Measurements from ENCODE around the gene EDDM3A. TPM values are rescaled to one million over a fixed set of nuclear protein-coding genes. Genes with fewer than 3 reads are reported as not detected.

The EDDM3A gene
- polyA plus RNA-seq, 1 donor (not counting 4 experiments of a cell fraction or from before 2014, with no cell fraction given) = not detected

GRCh38 chr14:20706657-20707355 is 38.9 kb upstream of the EDDM3A start:
- H3K9me1 ChIP-seq (ENCODE audit: control insufficient read depth, extremely low read depth, insufficient read depth, low read length) = no peaks in the 10 kb centered on the region
- H3K27me3 ChIP-seq (ENCODE audit: control insufficient read depth, extremely low read depth, insufficient read depth, low read length) = no peaks in the 10 kb centered on the region
- no peaks in the 10 kb centered on the region for H3K4me1 ChIP-seq (ENCODE audit: control insufficient read depth, extremely low read depth, insufficient read depth, low read length)
- dilution Hi-C loops (cut with MboI; ENCODE audit: extremely low pct_ligation_motif_present, low sequenced_read_pairs) = loop anchor here (10.0 kb wide), 1 partner anchor 148 kb away; no protein-coding TSS in a partner anchor
- H3K9ac ChIP-seq (ENCODE audit: control insufficient read depth, extremely low read depth, insufficient read depth, low read length) = no peak overlapping the region
- TF ChIP-seq EZH2 (IDR thresholded peaks at IDR 0.05; ENCODE audit: low read length) = no peak
- TF ChIP-seq CTCF (optimal IDR thresholded peaks at IDR 0.05 in 1 of 3, IDR thresholded peaks at IDR 0.05 in 1 of 3, conservative IDR thresholded peaks at IDR 0.05 in 1 of 3; ENCODE audit: extremely low read depth in 1 of 3, insufficient read depth in 2 of 3, low read length in 3 of 3) = no peak
- no peak overlapping the region for H3K27ac ChIP-seq (ENCODE audit: control insufficient read depth, insufficient read depth, low read length)
- no peak overlapping the region for H3K4me2 ChIP-seq (ENCODE audit: control insufficient read depth, extremely low read depth, insufficient read depth, low read depth, low read length)
- DNase-seq (ENCODE audit: low read depth, low spot score) = no peak
- no peak for FAIRE-seq
- H3K36me3 ChIP-seq (ENCODE audit: control insufficient read depth in 2 of 2, extremely low read depth in 1 of 2, insufficient read depth in 2 of 2, low read length in 2 of 2) = no peaks in the 10 kb centered on the region
- H4K20me1 ChIP-seq (ENCODE audit: control insufficient read depth, extremely low read depth, insufficient read depth, low read length) = no peaks in the 10 kb centered on the region
- no peaks in the 10 kb centered on the region for H3K79me2 ChIP-seq (ENCODE audit: control insufficient read depth, insufficient read depth, low read length)
- H2AFZ ChIP-seq (ENCODE audit: control insufficient read depth, low read length) = no peak overlapping the region
- H3K4me3 ChIP-seq (ENCODE audit: control insufficient read depth in 2 of 3, extremely low read depth in 1 of 3, insufficient read depth in 2 of 3, low read depth in 1 of 3, low read length in 3 of 3) = no peak overlapping the region
- H3K9me3 ChIP-seq (ENCODE audit: control insufficient read depth, low read depth, low read length) = peaks cover 2% of the 10 kb centered on the region

- H3K4me1 ChIP-seq (ENCODE audit: control insufficient read depth, extremely low read depth, insufficient read depth, low read length) = no peaks in the 10 kb centered on the region
- H3K4me2 ChIP-seq (ENCODE audit: control insufficient read depth, extremely low read depth, insufficient read depth, low read depth, low read length) = no peak overlapping the region
- no peaks in the 10 kb centered on the region for H3K27me3 ChIP-seq (ENCODE audit: control insufficient read depth, extremely low read depth, insufficient read depth, low read length)
- DNase-seq (ENCODE audit: low read depth, low spot score) (no peak), FAIRE-seq (no peak)
- H3K9ac ChIP-seq (ENCODE audit: control insufficient read depth, extremely low read depth, insufficient read depth, low read length) = no peak overlapping the region
- H2AFZ ChIP-seq (ENCODE audit: control insufficient read depth, low read length) = no peak overlapping the region
- TF ChIP-seq EZH2 (IDR thresholded peaks at IDR 0.05; ENCODE audit: low read length) (no peak), CTCF (optimal IDR thresholded peaks at IDR 0.05 in 1 of 3, IDR thresholded peaks at IDR 0.05 in 1 of 3, conservative IDR thresholded peaks at IDR 0.05 in 1 of 3; ENCODE audit: extremely low read depth in 1 of 3, insufficient read depth in 2 of 3, low read length in 3 of 3) (no peak)
- no peaks in the 10 kb centered on the region for H3K9me1 ChIP-seq (ENCODE audit: control insufficient read depth, extremely low read depth, insufficient read depth, low read length)
- dilution Hi-C loops (cut with MboI; ENCODE audit: extremely low pct_ligation_motif_present, low sequenced_read_pairs) = loop anchor here (10.0 kb wide), 1 partner anchor 147 kb away; no protein-coding TSS in a partner anchor
- H3K79me2 ChIP-seq (ENCODE audit: control insufficient read depth, insufficient read depth, low read length) = no peaks in the 10 kb centered on the region
- H3K36me3 ChIP-seq (ENCODE audit: control insufficient read depth in 2 of 2, extremely low read depth in 1 of 2, insufficient read depth in 2 of 2, low read length in 2 of 2) = no peaks in the 10 kb centered on the region
- peaks cover 2% of the 10 kb centered on the region for H3K9me3 ChIP-seq (ENCODE audit: control insufficient read depth, low read depth, low read length)
- H4K20me1 ChIP-seq (ENCODE audit: control insufficient read depth, extremely low read depth, insufficient read depth, low read length) = no peaks in the 10 kb centered on the region
- H3K4me3 ChIP-seq (ENCODE audit: control insufficient read depth in 2 of 3, extremely low read depth in 1 of 3, insufficient read depth in 2 of 3, low read depth in 1 of 3, low read length in 3 of 3) = no peak overlapping the region
- H3K27ac ChIP-seq (ENCODE audit: control insufficient read depth, insufficient read depth, low read length) = no peak overlapping the region
These were observed 38.1 kb upstream of the EDDM3A start for GRCh38 chr14:20707622-20708021.

Data from keratinocyte (primary cell).